GM12864 (cell line): Measurements from ENCODE around the gene SF1.

ENCODE experiments used
- DNase-seq: peaks from one replicate; pipeline ENCODE4 v3.0.0-alpha.2; 2011; ENCODE audit warnings: low read depth
- H3K4me3 ChIP-seq: 2 replicates; pipeline ENCODE4 v1.5.1; 2011; ENCODE audit warnings: mild to moderate bottlenecking, low read depth, low read length, control low read depth
- CTCF ChIP-seq: IDR thresholded peaks from 2 replicates; pipeline ENCODE4 v1.5.1; 2011; ENCODE audit warnings: low read depth, mild to moderate bottlenecking, moderate library complexity, low read length, control low read depth, inconsistent platforms; ENCODE audit errors: missing control alignments

Gene SF1

GRCh38 chr11:64814712-64815187, 36.4 kb upstream of the SF1 start:
- TF ChIP-seq CTCF: no peak
- H3K4me3 ChIP-seq: no peak overlapping the region
- DNase-seq: peak; percentile 74

- no peak overlapping the region for H3K4me3 ChIP-seq
- TF ChIP-seq CTCF: no peak
- no peak for DNase-seq
Measured at GRCh38 chr11:64813826-64814225, 35.5 kb upstream of the SF1 start.

- no peak for TF ChIP-seq CTCF
- DNase-seq: no peak
Measured at GRCh38 chr11:64810891-64811272, 32.5 kb upstream of the SF1 start.

GRCh38 chr11:64810271-64810890, 32.0 kb upstream of the SF1 start, which contains the start of gene MEN1:
Gene MEN1 (minus strand): TSS chr11:64810551. CDS start chr11:64810109, 442 bp downstream.
- DNase-seq: peak; percentile 77
- no peak for TF ChIP-seq CTCF
- H3K4me3 ChIP-seq: peak within 1 kb of the TSS; percentile 85

More at GRCh38 chr11:64810891-64811272, 32.5 kb upstream of the SF1 start:
- H3K4me3 ChIP-seq: peak overlapping the region; percentile 85

GRCh38 chr11:64809781-64810241, 31.5 kb upstream of the SF1 start:
- DNase-seq: no peak
- peak overlapping the region; percentile 85 for H3K4me3 ChIP-seq
- TF ChIP-seq CTCF: no peak

- no peak for TF ChIP-seq CTCF
- H3K4me3 ChIP-seq: no peak overlapping the region
Measured at GRCh38 chr11:64805481-64805880, 27.1 kb upstream of the SF1 start.

More at GRCh38 chr11:64805481-64805880, 27.1 kb upstream of the SF1 start:
- DNase-seq: no peak
